ENCODE measurements around the gene PRPH. TPM values are rescaled to one million over a fixed set of nuclear protein-coding genes. Genes with fewer than 3 reads are reported as not detected.

Gene PRPH
- total and polyA plus RNA-seq, 10 of the 15 experiments (the other 5 are each of a cell fraction or from before 2014, with no cell fraction given), result 0.09 to 0.45 (median 0.19) TPM; not detected in 3

DNA sequence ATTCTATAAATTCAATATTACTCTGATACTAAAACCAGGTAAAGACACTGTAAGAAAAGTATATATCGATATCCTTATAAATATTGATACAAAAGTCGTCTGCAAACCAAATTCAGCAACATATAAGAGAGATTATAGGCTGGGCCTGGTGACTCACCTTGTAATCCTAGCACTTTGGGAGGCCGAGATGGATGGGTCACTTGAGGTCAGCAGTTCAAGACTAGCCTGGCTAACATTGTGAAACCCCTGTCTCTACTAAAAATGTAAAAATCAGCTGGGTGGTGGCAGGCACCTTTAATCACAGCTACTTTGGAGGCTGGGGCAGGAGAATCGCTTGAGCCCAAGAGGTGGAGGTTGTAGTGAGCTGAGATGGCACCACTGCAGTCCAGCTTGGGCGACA, 43.6 kb upstream of the PRPH start:
- ATAC-seq, result no peak
- no TSS peak for BruUV-seq (replicated peaks)
- SMC1A ChIA-PET (ENCODE audit: uncharacterized antibody, unreplicated experiment), result interaction anchor here (1.1 kb wide), 1 partner anchor 107 kb away, joined by 3 read pairs; no protein-coding TSS in a partner anchor
- Histone ChIP-seq H3K27ac (ENCODE audit: control insufficient read depth, insufficient read depth) (no peak overlapping the region), H3K27me3 (replicated peaks in 1 of 2; ENCODE audit: control insufficient read depth in 2 of 2, insufficient read depth in 2 of 2, low read length in 1 of 2) (no peaks in the 10 kb centered on the region), H3K4me1 (ENCODE audit: control insufficient read depth, insufficient read depth, low read length) (no peaks in the 10 kb centered on the region), H3K79me2 (ENCODE audit: control insufficient read depth, insufficient read depth, low read length) (no peaks in the 10 kb centered on the region), H2AFZ (ENCODE audit: control insufficient read depth, low read depth, low read length) (no peak overlapping the region), H3K9ac (ENCODE audit: control insufficient read depth, insufficient read depth, low read length) (no peak overlapping the region), H3K36me3 (ENCODE audit: control insufficient read depth in 2 of 2, insufficient read depth in 2 of 2, low read length in 1 of 2) (no peaks in the 10 kb centered on the region), H3K4me2 (ENCODE audit: control insufficient read depth, insufficient read depth) (no peak overlapping the region), H3K4me3 (no peak overlapping the region), H3K9me3 (replicated peaks; ENCODE audit: control insufficient read depth, insufficient read depth, low read length) (no peaks in the 10 kb centered on the region), H4K20me1 (ENCODE audit: control insufficient read depth, insufficient read depth) (no peaks in the 10 kb centered on the region)
- no peak for FAIRE-seq
- RAD21 ChIA-PET (ENCODE audit: unreplicated experiment), result no interaction called here
- in situ Hi-C loops (cut with MboI), result no loop called here
- no peak for DNase-seq (ENCODE audit: low read depth, low spot score)
- CTCF ChIA-PET, result interaction anchor here (0.9 to 1.7 kb wide), 2 partner anchors 16 to 188 kb away, joined by 3 read pairs; no protein-coding TSS in a partner anchor
- 76% methylated on average over 5 of the region's 5 CpGs for WGBS (ENCODE audit: insufficient coverage, insufficient replicate concordance, low lambda C conversion rate, missing lambda C conversion rate)
- intact Hi-C loops (cut with micrococcal nuclease; ENCODE audit: unreplicated experiment), result no loop called here
- TF ChIP-seq ETV6 (conservative IDR thresholded peaks at IDR 0.05 in 1 of 2, IDR thresholded peaks at IDR 0.05 in 1 of 2; ENCODE audit: borderline replicate concordance in 1 of 2, low read depth in 1 of 2) (no peak), SREBF2 (IDR thresholded peaks at IDR 0.05; ENCODE audit: low read length) (no peak), TAF1 (IDR thresholded peaks at IDR 0.05; ENCODE audit: borderline replicate concordance, low read depth, low read length) (no peak), POU2F2 (IDR thresholded peaks at IDR 0.05; ENCODE audit: borderline replicate concordance, low read depth, low read length) (no peak), SP1 (IDR thresholded peaks at IDR 0.05; ENCODE audit: low read depth, low read length) (no peak), ZNF622 (IDR thresholded peaks at IDR 0.05) (no peak), HDGF (IDR thresholded peaks at IDR 0.05) (no peak)
- TF ChIP-seq, protein P1, sequence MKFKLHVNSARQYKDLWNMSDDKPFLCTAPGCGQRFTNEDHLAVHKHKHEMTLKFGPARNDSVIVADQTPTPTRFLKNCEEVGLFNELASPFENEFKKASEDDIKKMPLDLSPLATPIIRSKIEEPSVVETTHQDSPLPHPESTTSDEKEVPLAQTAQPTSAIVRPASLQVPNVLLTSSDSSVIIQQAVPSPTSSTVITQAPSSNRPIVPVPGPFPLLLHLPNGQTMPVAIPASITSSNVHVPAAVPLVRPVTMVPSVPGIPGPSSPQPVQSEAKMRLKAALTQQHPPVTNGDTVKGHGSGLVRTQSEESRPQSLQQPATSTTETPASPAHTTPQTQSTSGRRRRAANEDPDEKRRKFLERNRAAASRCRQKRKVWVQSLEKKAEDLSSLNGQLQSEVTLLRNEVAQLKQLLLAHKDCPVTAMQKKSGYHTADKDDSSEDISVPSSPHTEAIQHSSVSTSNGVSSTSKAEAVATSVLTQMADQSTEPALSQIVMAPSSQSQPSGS (IDR thresholded peaks at IDR 0.05; ENCODE audit: low read length), result no peak
- TF ChIP-seq, protein P2, sequence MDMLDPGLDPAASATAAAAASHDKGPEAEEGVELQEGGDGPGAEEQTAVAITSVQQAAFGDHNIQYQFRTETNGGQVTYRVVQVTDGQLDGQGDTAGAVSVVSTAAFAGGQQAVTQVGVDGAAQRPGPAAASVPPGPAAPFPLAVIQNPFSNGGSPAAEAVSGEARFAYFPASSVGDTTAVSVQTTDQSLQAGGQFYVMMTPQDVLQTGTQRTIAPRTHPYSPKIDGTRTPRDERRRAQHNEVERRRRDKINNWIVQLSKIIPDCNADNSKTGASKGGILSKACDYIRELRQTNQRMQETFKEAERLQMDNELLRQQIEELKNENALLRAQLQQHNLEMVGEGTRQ (IDR thresholded peaks at IDR 0.05; ENCODE audit: borderline replicate concordance, low read depth, low read length), result no peak
- TF ChIP-seq, protein P3, sequence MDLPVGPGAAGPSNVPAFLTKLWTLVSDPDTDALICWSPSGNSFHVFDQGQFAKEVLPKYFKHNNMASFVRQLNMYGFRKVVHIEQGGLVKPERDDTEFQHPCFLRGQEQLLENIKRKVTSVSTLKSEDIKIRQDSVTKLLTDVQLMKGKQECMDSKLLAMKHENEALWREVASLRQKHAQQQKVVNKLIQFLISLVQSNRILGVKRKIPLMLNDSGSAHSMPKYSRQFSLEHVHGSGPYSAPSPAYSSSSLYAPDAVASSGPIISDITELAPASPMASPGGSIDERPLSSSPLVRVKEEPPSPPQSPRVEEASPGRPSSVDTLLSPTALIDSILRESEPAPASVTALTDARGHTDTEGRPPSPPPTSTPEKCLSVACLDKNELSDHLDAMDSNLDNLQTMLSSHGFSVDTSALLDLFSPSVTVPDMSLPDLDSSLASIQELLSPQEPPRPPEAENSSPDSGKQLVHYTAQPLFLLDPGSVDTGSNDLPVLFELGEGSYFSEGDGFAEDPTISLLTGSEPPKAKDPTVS (IDR thresholded peaks at IDR 0.05; ENCODE audit: low read depth, low read length), result no peak
- POLR2A ChIA-PET, result interaction anchor here (0.6 to 0.9 kb wide), 2 partner anchors 117 to 120 kb away, joined by 5 to 12 read pairs; partner anchors contain the start of gene TUBA1B
